Suprapubic skin (tissue), 4 donors: Measurements from ENCODE around the gene HELZ2.

Source experiments
- EP300 ChIP-seq: sonication (generic); formaldehyde crosslinking; IDR thresholded peaks from one replicate; pipeline ENCODE4 v1.6.1; 2017; ENCODE audit warnings: antibody characterized with exemption
- POLR2A ChIP-seq, 2 donors: fragments of 450-650 bp; IDR thresholded peaks; one replicate each; pipeline ENCODE4 v1.6.1; 2017; ENCODE audit warnings: antibody characterized with exemption in 2 of 2, mild to moderate bottlenecking in 2 of 2, moderate library complexity in 2 of 2
- POLR2AphosphoS5 ChIP-seq, 3 donors: sonication (generic); formaldehyde crosslinking; IDR thresholded peaks; one replicate each; pipeline ENCODE4 v1.6.1; 2017; ENCODE audit warnings: antibody characterized with exemption in 3 of 3
- TF ChIP-seq, protein P1 (sequence below), 2 donors: fragments of 200-600 bp in 1 of 2; fragments of 450-650 bp in 1 of 2; sonication (generic) in 1 of 2; IDR thresholded peaks; one replicate each; pipeline ENCODE4 v1.5.1; 2016 to 2019; ENCODE audit warnings: antibody characterized with exemption in 2 of 2, mild to moderate bottlenecking in 1 of 2, moderate library complexity in 1 of 2

DNA sequence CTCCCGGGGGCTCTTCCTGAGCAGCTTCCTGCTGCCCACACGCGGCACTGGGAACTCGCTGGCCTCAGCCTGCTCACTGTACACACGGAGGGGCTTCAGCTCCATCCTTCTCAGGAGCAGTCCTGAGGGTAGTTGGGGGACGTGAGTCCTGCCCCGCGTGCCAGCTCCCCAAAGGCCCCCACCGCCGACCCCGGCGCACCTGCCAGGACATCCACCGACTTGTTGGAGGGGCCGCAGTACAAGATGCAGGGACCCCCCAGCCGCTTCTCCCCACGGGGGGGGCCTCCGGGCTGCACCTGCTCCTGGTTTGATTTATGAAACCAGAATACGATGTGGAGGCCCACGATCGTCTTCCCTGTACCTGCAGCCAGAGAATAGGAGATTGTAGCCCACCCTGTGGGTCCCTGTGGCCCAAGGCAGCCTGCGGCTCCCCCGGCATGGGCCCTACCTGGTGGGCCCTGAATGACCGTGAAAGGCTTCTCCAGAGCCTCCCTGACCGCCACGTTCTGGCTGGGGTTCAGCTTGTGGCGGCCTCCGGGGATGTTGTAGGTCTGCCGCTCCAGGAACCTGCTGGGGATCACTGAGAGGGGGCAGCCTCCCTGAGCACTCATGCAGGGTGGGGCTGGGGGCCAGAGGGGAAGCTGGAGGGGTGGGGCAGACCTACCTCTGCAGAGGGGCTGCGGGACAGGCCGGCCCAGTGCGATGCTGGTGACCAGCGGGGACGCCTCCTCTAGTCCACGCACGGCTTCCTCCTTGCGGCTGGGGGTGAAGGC, 12.2 kb downstream of the HELZ2 start:
- TF ChIP-seq, protein P1, sequence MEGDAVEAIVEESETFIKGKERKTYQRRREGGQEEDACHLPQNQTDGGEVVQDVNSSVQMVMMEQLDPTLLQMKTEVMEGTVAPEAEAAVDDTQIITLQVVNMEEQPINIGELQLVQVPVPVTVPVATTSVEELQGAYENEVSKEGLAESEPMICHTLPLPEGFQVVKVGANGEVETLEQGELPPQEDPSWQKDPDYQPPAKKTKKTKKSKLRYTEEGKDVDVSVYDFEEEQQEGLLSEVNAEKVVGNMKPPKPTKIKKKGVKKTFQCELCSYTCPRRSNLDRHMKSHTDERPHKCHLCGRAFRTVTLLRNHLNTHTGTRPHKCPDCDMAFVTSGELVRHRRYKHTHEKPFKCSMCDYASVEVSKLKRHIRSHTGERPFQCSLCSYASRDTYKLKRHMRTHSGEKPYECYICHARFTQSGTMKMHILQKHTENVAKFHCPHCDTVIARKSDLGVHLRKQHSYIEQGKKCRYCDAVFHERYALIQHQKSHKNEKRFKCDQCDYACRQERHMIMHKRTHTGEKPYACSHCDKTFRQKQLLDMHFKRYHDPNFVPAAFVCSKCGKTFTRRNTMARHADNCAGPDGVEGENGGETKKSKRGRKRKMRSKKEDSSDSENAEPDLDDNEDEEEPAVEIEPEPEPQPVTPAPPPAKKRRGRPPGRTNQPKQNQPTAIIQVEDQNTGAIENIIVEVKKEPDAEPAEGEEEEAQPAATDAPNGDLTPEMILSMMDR (IDR thresholded peaks at IDR 0.05), result no peak
- TF ChIP-seq POLR2AphosphoS5 (IDR thresholded peaks at IDR 0.05), result no peak
- TF ChIP-seq POLR2A (IDR thresholded peaks at IDR 0.05), result no peak
- no peak for TF ChIP-seq EP300
